Measurements from ENCODE around the gene FGFR2. TPM values are rescaled to one million over a fixed set of nuclear protein-coding genes. Genes with fewer than 3 reads are reported as not detected.

FGFR2 gene
- total RNA-seq, 1 experiment from 2014 or later, result not detected

DNA sequence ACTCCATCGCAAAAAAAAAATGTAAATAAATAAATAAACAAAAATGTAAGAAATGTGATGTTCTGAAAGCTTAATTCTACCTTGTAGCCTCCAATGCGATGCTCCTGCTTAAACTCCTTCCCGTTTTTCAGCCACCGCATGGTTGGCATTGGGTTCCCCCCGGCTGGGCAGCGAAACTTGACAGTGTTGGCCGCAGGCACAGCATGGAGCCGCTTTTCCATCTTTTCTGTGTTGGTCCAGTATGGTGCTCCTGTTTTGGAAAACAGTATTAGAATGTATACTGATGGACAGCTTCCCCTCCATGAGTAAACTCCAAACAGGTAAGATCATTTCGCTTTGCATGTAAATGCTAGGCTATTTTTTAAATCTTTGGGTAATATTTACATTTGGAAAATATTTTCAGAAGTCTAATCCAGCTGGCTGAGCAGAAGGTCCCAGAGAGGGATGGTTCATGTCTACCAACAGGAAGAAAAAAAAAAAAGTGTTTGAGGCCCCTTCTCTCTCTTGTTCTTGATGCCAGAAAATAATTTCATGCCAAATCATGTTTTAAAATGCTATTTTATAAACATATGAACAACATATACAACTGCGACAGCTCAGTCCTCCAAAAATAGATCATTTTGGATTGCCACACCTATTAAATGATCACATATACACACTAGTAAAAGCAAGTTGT is 46.9 kb downstream of the FGFR2 start:
- H3K4me3 ChIP-seq (ENCODE audit: low read length), result no peak overlapping the region
- no peaks in the 10 kb centered on the region for H3K36me3 ChIP-seq (ENCODE audit: insufficient read depth, low read length)
- H3K9me2 ChIP-seq (replicated peaks; ENCODE audit: insufficient read depth, low read length), result no peaks in the 10 kb centered on the region
- DNase-seq, result no peak
- H3K9ac ChIP-seq (ENCODE audit: low read length), result no peak overlapping the region
- H3K27ac ChIP-seq (ENCODE audit: low read length), result no peak overlapping the region
- H3K4me1 ChIP-seq (ENCODE audit: low read length), result peaks cover 1% of the 10 kb centered on the region; the same call in 1 of the 2 replicates
- no peak overlapping the region for H3K4me2 ChIP-seq (ENCODE audit: low read depth, low read length, poor library complexity, severe bottlenecking)
- H3K27me3 ChIP-seq (ENCODE audit: low read length), result no peaks in the 10 kb centered on the region
- no peaks in the 10 kb centered on the region for H3K9me3 ChIP-seq (ENCODE audit: low read length)
- no peaks in the 10 kb centered on the region for H4K20me1 ChIP-seq (ENCODE audit: insufficient read depth, low read depth, low read length)
- no peaks in the 10 kb centered on the region for H3K79me2 ChIP-seq (ENCODE audit: low read length)
- no peak overlapping the region for H2AFZ ChIP-seq (ENCODE audit: low read length)

DNA sequence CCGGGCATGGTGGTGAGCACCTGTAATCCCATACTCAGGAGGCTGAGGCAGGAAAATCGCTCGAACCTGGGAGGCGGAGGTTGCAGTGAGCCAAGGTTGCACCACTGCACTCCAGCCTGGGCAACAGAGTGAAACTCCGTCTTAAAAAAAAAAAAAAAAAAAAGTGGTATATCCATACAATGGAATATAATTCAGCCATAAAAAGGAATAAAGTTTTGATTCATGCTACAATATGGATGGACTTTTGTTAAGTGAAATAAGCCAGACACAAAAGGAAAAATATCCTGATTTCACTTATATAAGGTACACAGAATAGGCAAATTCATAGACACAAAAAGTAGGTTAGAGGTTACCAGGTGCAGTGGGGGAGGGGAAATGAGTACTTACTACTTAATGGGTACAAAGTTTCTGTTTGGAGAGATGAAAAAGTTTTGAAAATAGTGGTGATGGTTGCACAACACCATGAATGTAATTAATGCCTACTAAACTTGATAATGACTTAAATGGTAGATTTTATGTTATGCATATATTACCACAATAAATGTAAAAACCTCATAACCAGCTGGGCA is 53.9 kb downstream of the FGFR2 start:
- no peak for DNase-seq
- H3K9me3 ChIP-seq (ENCODE audit: low read length), result no peaks in the 10 kb centered on the region
- H3K27me3 ChIP-seq (ENCODE audit: low read length), result no peaks in the 10 kb centered on the region; the same call in 1 of the 2 replicates
- H3K9ac ChIP-seq (ENCODE audit: low read length), result no peak overlapping the region
- no peak overlapping the region for H3K27ac ChIP-seq (ENCODE audit: low read length)
- no peaks in the 10 kb centered on the region for H4K20me1 ChIP-seq (ENCODE audit: insufficient read depth, low read depth, low read length)
- no peaks in the 10 kb centered on the region for H3K4me1 ChIP-seq (ENCODE audit: low read length)
- no peaks in the 10 kb centered on the region for H3K9me2 ChIP-seq (replicated peaks; ENCODE audit: insufficient read depth, low read length)
- H3K36me3 ChIP-seq (ENCODE audit: insufficient read depth, low read length), result no peaks in the 10 kb centered on the region
- H3K4me2 ChIP-seq (ENCODE audit: low read depth, low read length, poor library complexity, severe bottlenecking), result no peak overlapping the region
- H2AFZ ChIP-seq (ENCODE audit: low read length), result no peak overlapping the region
- H3K79me2 ChIP-seq (ENCODE audit: low read length), result no peaks in the 10 kb centered on the region
- no peak overlapping the region for H3K4me3 ChIP-seq (ENCODE audit: low read length)

DNA sequence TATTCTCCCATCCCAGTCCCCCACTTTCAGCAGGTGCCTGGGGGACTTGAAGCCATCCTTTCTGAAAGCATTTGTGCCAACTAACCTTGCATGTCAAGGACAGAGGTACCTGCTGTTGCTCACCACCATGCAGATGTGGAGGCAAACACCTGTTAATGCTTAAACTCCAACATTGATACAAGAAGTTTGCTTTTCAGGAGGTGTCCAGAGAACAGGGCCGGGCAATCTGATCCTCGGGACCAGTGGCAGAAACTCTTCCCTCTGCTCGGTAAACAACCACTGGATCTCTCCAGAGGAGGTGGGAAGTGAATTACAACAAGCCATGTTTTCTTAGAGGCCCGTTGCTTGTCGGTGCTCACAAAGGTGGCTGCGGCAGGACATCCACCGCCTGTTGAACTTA is 54.7 kb downstream of the FGFR2 start:
- H4K20me1 ChIP-seq (ENCODE audit: insufficient read depth, low read depth, low read length), result no peaks in the 10 kb centered on the region
- no peak overlapping the region for H2AFZ ChIP-seq (ENCODE audit: low read length)
- H3K9me3 ChIP-seq (ENCODE audit: low read length), result no peaks in the 10 kb centered on the region
- H3K4me2 ChIP-seq (ENCODE audit: low read depth, low read length, poor library complexity, severe bottlenecking), result no peak overlapping the region
- no peak overlapping the region for H3K9ac ChIP-seq (ENCODE audit: low read length)
- H3K4me3 ChIP-seq (ENCODE audit: low read length), result no peak overlapping the region
- no peaks in the 10 kb centered on the region for H3K4me1 ChIP-seq (ENCODE audit: low read length)
- no peaks in the 10 kb centered on the region for H3K79me2 ChIP-seq (ENCODE audit: low read length)
- no peaks in the 10 kb centered on the region for H3K36me3 ChIP-seq (ENCODE audit: insufficient read depth, low read length)
- H3K27me3 ChIP-seq (ENCODE audit: low read length), result no peaks in the 10 kb centered on the region; the same call in 1 of the 2 replicates
- no peak for DNase-seq
- H3K9me2 ChIP-seq (replicated peaks; ENCODE audit: insufficient read depth, low read length), result no peaks in the 10 kb centered on the region
- H3K27ac ChIP-seq (ENCODE audit: low read length), result no peak overlapping the region

DNA sequence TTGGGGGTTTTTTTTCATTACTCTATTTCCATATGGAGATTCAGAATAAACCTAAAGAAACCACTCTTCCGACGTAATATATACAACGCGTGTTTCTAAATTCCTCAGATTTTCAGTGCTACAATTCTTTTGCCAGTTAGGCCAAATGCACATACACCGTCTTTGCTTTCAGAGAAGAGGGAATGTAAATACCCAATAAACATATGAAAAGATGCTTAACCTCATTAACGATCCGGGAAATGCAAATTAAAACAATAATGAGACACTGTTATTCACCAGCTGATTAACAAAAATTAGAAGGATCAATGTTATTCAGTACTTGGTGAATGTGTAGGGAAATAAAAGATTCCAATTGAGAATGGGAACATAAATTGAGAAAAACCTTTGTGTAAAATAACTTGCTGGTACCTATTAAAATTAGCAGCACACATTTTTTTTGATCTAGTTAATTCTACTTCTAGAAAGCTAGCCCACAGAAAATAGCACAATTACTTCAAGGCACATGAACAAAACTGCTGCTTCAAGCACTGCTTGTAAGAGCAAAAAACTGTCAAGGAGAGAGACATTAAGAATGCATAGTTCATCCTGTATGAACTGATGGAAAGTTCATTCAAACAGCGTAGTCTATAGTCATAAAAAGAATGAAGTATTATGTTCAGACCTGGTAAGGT is 56.7 kb downstream of the FGFR2 start:
- Histone ChIP-seq H4K20me1 (ENCODE audit: insufficient read depth, low read depth, low read length) (no peaks in the 10 kb centered on the region), H3K27me3 (ENCODE audit: low read length) (no peaks in the 10 kb centered on the region; the same call in 1 of the 2 replicates), H2AFZ (ENCODE audit: low read length) (no peak overlapping the region), H3K36me3 (ENCODE audit: insufficient read depth, low read length) (no peaks in the 10 kb centered on the region), H3K9ac (ENCODE audit: low read length) (no peak overlapping the region), H3K4me3 (ENCODE audit: low read length) (no peak overlapping the region), H3K27ac (ENCODE audit: low read length) (no peak overlapping the region), H3K9me3 (ENCODE audit: low read length) (no peaks in the 10 kb centered on the region), H3K4me2 (ENCODE audit: low read depth, low read length, poor library complexity, severe bottlenecking) (no peak overlapping the region), H3K4me1 (ENCODE audit: low read length) (no peaks in the 10 kb centered on the region), H3K9me2 (replicated peaks; ENCODE audit: insufficient read depth, low read length) (no peaks in the 10 kb centered on the region), H3K79me2 (ENCODE audit: low read length) (no peaks in the 10 kb centered on the region)
- no peak for DNase-seq

DNA sequence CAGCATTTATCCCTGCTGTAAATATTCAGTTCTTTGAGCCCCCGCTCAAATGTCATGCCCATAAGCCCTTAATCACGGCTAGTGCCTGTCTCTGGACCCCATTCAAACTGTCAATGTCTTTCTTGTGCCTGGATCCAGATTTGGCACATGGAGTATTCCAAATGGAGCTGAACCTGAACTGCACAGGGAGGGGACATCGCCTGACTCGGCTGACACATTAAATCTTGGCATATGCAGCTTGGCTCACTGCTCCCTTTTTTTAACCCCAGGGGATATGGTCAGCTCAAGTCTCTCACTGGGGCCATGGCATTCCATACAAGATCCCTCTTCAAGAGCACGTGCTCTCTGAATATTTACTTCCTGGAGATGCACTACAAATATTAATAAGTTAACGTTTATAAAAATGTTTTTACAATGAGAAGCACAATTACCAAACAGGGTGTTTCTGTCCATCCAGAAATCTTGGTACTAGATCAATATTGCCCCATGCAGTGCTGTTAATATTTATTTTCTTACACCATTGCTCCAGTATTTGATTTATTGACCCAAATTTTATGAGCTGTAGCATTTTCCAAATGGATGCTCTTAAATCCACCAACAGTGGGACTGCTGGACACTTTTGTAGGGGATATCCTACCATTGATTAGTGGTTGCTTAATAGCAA is 57.4 kb downstream of the FGFR2 start:
- Histone ChIP-seq H3K36me3 (ENCODE audit: insufficient read depth, low read length) (no peaks in the 10 kb centered on the region), H3K79me2 (ENCODE audit: low read length) (no peaks in the 10 kb centered on the region), H3K27ac (ENCODE audit: low read length) (no peak overlapping the region), H3K9me3 (ENCODE audit: low read length) (no peaks in the 10 kb centered on the region), H3K9me2 (replicated peaks; ENCODE audit: insufficient read depth, low read length) (no peaks in the 10 kb centered on the region), H3K27me3 (ENCODE audit: low read length) (no peaks in the 10 kb centered on the region; the same call in 1 of the 2 replicates), H4K20me1 (ENCODE audit: insufficient read depth, low read depth, low read length) (no peaks in the 10 kb centered on the region), H2AFZ (ENCODE audit: low read length) (no peak overlapping the region), H3K4me1 (ENCODE audit: low read length) (no peaks in the 10 kb centered on the region), H3K4me2 (ENCODE audit: low read depth, low read length, poor library complexity, severe bottlenecking) (no peak overlapping the region), H3K4me3 (ENCODE audit: low read length) (no peak overlapping the region), H3K9ac (ENCODE audit: low read length) (no peak overlapping the region)
- DNase-seq, result no peak

DNA sequence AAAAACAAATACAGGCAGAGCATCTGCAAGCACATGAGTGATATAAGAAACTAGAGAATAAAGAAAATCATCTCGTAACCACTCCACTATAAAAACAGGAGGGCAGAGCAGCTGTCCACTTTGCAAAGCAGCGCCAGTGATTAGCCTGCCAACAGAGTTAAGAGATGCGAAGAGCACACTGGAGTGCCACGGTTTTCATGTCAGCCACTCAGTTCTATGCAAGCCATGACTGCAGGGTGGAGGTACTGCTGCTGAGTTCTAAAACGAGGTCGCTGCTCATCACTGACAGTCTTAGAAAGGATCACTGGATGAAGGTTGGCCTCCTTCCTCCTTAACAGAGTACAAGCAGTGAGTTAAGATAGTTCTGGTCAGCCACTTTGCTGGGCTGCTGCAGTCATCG is 58.5 kb downstream of the FGFR2 start:
- H3K27me3 ChIP-seq (ENCODE audit: low read length), result no peaks in the 10 kb centered on the region; the same call in 1 of the 2 replicates
- H3K9me2 ChIP-seq (replicated peaks; ENCODE audit: insufficient read depth, low read length), result no peaks in the 10 kb centered on the region
- H3K9me3 ChIP-seq (ENCODE audit: low read length), result no peaks in the 10 kb centered on the region
- DNase-seq, result no peak
- H3K27ac ChIP-seq (ENCODE audit: low read length), result no peak overlapping the region
- no peaks in the 10 kb centered on the region for H3K79me2 ChIP-seq (ENCODE audit: low read length)
- no peaks in the 10 kb centered on the region for H3K4me1 ChIP-seq (ENCODE audit: low read length)
- no peaks in the 10 kb centered on the region for H4K20me1 ChIP-seq (ENCODE audit: insufficient read depth, low read depth, low read length)
- no peak overlapping the region for H3K4me2 ChIP-seq (ENCODE audit: low read depth, low read length, poor library complexity, severe bottlenecking)
- H3K9ac ChIP-seq (ENCODE audit: low read length), result no peak overlapping the region
- H2AFZ ChIP-seq (ENCODE audit: low read length), result no peak overlapping the region
- H3K36me3 ChIP-seq (ENCODE audit: insufficient read depth, low read length), result no peaks in the 10 kb centered on the region
- H3K4me3 ChIP-seq (ENCODE audit: low read length), result no peak overlapping the region

DNA sequence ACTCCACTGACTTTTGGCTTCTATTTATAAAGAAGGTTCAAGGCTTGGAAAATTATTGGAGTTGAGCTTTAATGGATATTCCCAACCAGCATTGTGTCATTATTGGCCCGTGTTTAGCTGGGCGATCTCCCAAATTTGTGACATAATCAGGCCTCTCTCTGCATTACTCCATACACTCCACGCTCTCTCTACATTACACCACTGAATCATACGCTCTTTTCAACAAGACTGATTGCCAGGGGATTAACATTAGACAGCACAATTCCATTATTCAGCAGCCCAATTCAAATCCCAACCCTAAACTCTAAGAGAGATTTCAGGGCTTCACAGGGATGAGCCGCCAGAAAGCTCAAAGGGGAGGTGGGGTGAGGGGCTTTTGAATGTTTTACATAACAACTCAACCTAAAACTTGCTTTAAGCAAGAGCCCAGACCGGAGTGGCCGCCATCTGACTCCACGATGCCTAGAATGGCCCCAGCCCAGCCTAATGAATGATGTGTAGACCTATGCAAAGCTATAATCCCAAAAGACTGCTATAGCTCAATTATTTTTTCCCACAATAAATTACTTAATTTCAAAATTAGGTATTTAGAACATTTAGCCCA is 61.8 kb downstream of the FGFR2 start:
- Histone ChIP-seq H3K4me3 (ENCODE audit: low read length) (no peak overlapping the region), H3K4me2 (ENCODE audit: low read depth, low read length, poor library complexity, severe bottlenecking) (no peak overlapping the region), H3K9me3 (ENCODE audit: low read length) (no peaks in the 10 kb centered on the region), H4K20me1 (ENCODE audit: insufficient read depth, low read depth, low read length) (no peaks in the 10 kb centered on the region), H2AFZ (ENCODE audit: low read length) (no peak overlapping the region), H3K79me2 (ENCODE audit: low read length) (no peaks in the 10 kb centered on the region), H3K27me3 (ENCODE audit: low read length) (no peaks in the 10 kb centered on the region), H3K4me1 (ENCODE audit: low read length) (no peaks in the 10 kb centered on the region), H3K36me3 (ENCODE audit: insufficient read depth, low read length) (no peaks in the 10 kb centered on the region), H3K9ac (ENCODE audit: low read length) (no peak overlapping the region), H3K27ac (ENCODE audit: low read length) (no peak overlapping the region), H3K9me2 (replicated peaks; ENCODE audit: insufficient read depth, low read length) (no peaks in the 10 kb centered on the region)
- DNase-seq, result no peak

DNA sequence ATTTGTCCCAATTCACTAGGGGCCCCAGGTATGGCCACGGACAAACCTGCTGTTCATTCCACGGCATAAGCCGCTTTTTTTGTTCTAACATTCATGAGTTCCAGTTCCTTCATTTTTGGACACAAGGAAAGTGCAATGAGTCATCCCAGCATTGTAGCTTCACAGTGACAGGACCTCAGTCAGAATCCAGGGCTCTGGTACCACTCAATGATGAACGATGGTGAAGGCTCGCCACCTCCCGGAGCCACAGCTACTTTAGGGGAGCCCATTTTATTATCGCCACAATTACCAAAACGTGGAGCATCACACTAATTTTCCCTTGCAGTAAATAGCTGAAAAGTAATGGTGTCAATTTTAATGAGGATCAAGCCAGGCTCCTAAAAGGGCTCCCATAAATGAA is 62.9 kb downstream of the FGFR2 start:
- Histone ChIP-seq H3K27ac (ENCODE audit: low read length) (no peak overlapping the region), H4K20me1 (ENCODE audit: insufficient read depth, low read depth, low read length) (no peaks in the 10 kb centered on the region), H3K9me3 (ENCODE audit: low read length) (no peaks in the 10 kb centered on the region), H3K9me2 (replicated peaks; ENCODE audit: insufficient read depth, low read length) (no peaks in the 10 kb centered on the region), H2AFZ (ENCODE audit: low read length) (no peak overlapping the region), H3K4me1 (ENCODE audit: low read length) (no peaks in the 10 kb centered on the region), H3K36me3 (ENCODE audit: insufficient read depth, low read length) (no peaks in the 10 kb centered on the region), H3K79me2 (ENCODE audit: low read length) (no peaks in the 10 kb centered on the region), H3K27me3 (ENCODE audit: low read length) (no peaks in the 10 kb centered on the region), H3K4me2 (ENCODE audit: low read depth, low read length, poor library complexity, severe bottlenecking) (no peak overlapping the region), H3K4me3 (ENCODE audit: low read length) (no peak overlapping the region), H3K9ac (ENCODE audit: low read length) (no peak overlapping the region)
- no peak for DNase-seq

Measured in Karpas-422 (cell line).